ENCODE data around the gene ETV4. TPM values are rescaled to one million over a fixed set of nuclear protein-coding genes. Genes with fewer than 3 reads are reported as not detected.

Gene ETV4
- total RNA-seq, 2 donors from 2014 or later, result 1.2 to 1.5 TPM

DNA sequence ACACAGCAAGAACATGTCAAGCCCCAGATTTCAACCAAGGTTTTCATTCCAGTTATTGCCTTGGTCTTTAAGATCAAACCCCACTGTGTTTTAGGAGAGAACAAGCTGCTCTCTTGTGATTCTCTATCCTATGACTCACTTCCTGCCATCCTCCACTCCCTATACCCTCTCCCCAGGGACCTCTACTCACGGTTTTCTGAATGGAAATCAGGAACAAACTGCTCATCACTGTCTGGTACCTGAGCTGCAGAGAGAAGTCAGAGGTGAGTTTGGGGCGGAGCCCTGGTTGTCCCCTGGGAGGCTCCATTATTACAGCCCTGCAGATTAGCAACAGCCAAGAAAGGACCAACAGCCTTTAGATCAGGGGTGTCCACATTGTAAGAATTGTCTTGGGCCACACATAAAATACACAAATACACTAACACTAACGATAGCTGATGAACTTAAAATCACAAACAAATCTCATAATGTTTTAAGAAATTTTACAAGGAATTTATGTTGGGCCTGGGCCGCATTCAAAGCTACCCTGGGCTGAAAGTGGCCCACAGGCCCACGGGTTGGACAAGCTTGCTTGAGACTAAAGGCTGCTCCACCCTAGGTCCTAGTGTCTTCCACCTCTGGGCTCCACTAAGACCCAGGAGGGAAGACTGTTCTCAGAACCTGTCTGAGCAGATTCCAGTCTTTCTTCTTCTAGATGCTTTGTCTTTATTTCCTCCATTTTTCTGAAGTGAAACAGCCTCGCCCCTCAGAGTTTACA, 9.7 kb downstream of the ETV4 start:
- TF ChIP-seq, protein P1, sequence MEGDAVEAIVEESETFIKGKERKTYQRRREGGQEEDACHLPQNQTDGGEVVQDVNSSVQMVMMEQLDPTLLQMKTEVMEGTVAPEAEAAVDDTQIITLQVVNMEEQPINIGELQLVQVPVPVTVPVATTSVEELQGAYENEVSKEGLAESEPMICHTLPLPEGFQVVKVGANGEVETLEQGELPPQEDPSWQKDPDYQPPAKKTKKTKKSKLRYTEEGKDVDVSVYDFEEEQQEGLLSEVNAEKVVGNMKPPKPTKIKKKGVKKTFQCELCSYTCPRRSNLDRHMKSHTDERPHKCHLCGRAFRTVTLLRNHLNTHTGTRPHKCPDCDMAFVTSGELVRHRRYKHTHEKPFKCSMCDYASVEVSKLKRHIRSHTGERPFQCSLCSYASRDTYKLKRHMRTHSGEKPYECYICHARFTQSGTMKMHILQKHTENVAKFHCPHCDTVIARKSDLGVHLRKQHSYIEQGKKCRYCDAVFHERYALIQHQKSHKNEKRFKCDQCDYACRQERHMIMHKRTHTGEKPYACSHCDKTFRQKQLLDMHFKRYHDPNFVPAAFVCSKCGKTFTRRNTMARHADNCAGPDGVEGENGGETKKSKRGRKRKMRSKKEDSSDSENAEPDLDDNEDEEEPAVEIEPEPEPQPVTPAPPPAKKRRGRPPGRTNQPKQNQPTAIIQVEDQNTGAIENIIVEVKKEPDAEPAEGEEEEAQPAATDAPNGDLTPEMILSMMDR (IDR thresholded peaks at IDR 0.05), result no peak
- Histone ChIP-seq H3K27ac (no peak overlapping the region), H3K36me3 (no peaks in the 10 kb centered on the region), H3K4me1 (ENCODE audit: control insufficient read depth in 1 of 2, low read depth in 2 of 2) (no peaks in the 10 kb centered on the region), H3K4me3 (no peak overlapping the region), H3K27me3 (replicated peaks; ENCODE audit: insufficient read depth) (no peaks in the 10 kb centered on the region), H3K9me3 (no peaks in the 10 kb centered on the region)
- DNase-seq (ENCODE audit: low spot score), result no peak
- no peak for ATAC-seq (ENCODE audit: insufficient number of reproducible peaks, low FRiP score, low read depth)

DNA sequence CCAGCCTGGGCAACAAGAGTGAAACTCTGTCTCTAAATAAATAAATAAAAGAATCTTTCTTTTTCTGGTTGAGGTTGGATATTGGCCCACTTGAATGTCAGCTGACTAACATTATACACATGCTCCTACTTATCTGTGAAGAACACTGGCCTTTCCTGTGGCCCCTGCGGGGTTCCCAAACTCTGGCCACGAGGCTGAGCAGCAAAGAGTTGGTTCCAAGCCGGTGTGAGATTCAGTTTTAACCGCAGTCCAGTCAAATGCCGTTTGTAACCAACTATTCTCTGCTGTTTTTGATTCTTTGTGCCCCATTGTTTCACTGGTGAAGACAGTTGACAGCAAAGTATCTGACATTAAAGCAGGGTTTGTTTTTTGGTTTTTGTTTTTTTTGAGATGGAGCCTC, 11.2 kb downstream of the ETV4 start:
- DNase-seq (ENCODE audit: low spot score) (no peak), ATAC-seq (ENCODE audit: insufficient number of reproducible peaks, low FRiP score, low read depth) (no peak)
- peaks cover 3 to 13% of the 10 kb centered on the region in 2 donors for H3K4me1 ChIP-seq (ENCODE audit: control insufficient read depth in 1 of 2, low read depth in 2 of 2)
- TF ChIP-seq, protein P1 (IDR thresholded peaks at IDR 0.05), result no peak
- H3K27ac ChIP-seq, result no peak overlapping the region
- H3K9me3 ChIP-seq, result no peaks in the 10 kb centered on the region
- no peak overlapping the region for H3K4me3 ChIP-seq
- no peaks in the 10 kb centered on the region for H3K36me3 ChIP-seq
- H3K27me3 ChIP-seq (replicated peaks; ENCODE audit: insufficient read depth), result no peaks in the 10 kb centered on the region

DNA sequence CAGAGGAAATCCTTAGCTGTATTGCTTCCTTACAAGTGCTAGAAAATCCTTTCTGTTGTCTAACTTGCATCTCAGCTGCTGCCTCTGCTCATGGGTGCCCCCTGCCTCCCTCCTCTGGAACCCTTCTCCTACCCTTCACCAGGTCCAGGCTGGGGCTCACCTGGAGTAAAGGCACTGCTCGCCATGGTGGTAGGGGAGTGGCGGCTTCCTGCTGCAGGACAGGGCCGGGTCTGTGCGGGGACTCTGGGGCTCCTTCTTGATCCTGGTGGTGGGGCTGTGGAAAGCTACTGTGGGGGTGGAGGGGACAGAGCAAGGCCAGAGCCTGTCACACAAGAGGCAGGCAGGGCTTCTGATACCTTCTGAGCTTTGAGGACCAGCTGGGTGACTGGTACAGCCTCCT, 12.4 kb downstream of the ETV4 start:
- no peaks in the 10 kb centered on the region for H3K27me3 ChIP-seq (replicated peaks; ENCODE audit: insufficient read depth)
- H3K4me1 ChIP-seq (ENCODE audit: control insufficient read depth in 1 of 2, low read depth in 2 of 2), result peaks cover 4 to 16% of the 10 kb centered on the region in 2 donors
- H3K4me3 ChIP-seq, result no peak overlapping the region
- TF ChIP-seq, protein P1 (IDR thresholded peaks at IDR 0.05), result no peak
- DNase-seq (ENCODE audit: low spot score) (no peak), ATAC-seq (ENCODE audit: insufficient number of reproducible peaks, low FRiP score, low read depth) (no peak)
- no peaks in the 10 kb centered on the region for H3K36me3 ChIP-seq
- H3K27ac ChIP-seq, result no peak overlapping the region
- no peaks in the 10 kb centered on the region for H3K9me3 ChIP-seq

DNA sequence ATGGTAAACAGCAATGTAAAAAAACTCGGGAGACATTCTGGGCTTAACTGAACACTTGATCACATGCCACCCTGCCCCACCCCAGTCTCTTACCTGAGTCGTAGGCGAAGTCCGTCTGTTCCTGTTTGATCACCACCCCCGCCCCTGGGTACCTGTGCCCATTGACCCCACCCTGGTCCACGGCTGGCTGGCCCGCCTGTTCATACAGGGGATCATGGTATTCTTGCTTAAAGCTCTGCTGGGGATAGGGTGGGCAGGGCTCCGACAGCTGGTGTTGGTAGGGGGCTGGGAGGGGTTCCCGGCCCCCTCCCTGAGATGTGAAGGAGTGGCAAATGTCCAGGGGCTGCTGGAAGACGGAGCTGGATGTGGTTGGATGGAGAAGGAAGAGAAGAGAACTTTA, 13.6 kb downstream of the ETV4 start:
- H3K9me3 ChIP-seq, result no peaks in the 10 kb centered on the region
- DNase-seq (ENCODE audit: low spot score) (no peak), ATAC-seq (ENCODE audit: insufficient number of reproducible peaks, low FRiP score, low read depth) (no peak)
- peaks cover 4 to 16% of the 10 kb centered on the region in 2 donors for H3K4me1 ChIP-seq (ENCODE audit: control insufficient read depth in 1 of 2, low read depth in 2 of 2)
- H3K27me3 ChIP-seq (replicated peaks; ENCODE audit: insufficient read depth), result no peaks in the 10 kb centered on the region
- TF ChIP-seq, protein P1 (IDR thresholded peaks at IDR 0.05), result no peak
- H3K4me3 ChIP-seq, result no peak overlapping the region
- H3K27ac ChIP-seq, result no peak overlapping the region
- no peaks in the 10 kb centered on the region for H3K36me3 ChIP-seq

DNA sequence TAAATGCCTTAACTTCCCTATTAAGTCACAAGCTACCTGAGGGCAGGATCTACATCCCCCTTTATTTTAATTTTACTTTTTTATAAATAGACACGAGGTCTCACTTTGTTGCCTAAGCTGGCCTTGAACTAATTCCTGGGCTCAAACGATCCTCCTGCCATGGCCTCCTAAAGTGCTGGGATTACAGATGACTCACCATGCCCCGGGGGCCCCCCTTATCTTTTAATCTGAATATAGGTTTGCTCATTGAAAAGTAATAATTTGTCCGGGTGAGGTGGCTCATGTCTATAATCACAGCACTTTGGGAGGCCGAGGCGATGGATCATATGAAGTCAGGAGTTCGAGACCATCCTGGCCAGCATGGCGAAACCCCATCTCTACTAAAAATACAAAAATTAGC, 14.2 kb downstream of the ETV4 start:
- DNase-seq (ENCODE audit: low spot score) (no peak), ATAC-seq (ENCODE audit: insufficient number of reproducible peaks, low FRiP score, low read depth) (no peak)
- Histone ChIP-seq H3K36me3 (no peaks in the 10 kb centered on the region), H3K9me3 (no peaks in the 10 kb centered on the region), H3K4me3 (no peak overlapping the region), H3K27me3 (replicated peaks; ENCODE audit: insufficient read depth) (no peaks in the 10 kb centered on the region), H3K4me1 (ENCODE audit: control insufficient read depth in 1 of 2, low read depth in 2 of 2) (peaks cover 4 to 16% of the 10 kb centered on the region in 2 donors), H3K27ac (no peak overlapping the region)
- TF ChIP-seq, protein P1 (IDR thresholded peaks at IDR 0.05), result no peak
